NCI-H187 treated with DMSO at 0.1 percent for 48 hours (cell line): ENCODE data around the gene ACER3.
"Not testable (repeated sequence)": the region's sequence is repeated elsewhere in the genome, so short reads cannot be mapped to it uniquely, and the experiment has no call there.

Experiments used
- DNase-seq: peaks from one replicate; lab custom pipeline; 2025; lab: John Stamatoyannopoulos, UW

ACER3 gene

DNA sequence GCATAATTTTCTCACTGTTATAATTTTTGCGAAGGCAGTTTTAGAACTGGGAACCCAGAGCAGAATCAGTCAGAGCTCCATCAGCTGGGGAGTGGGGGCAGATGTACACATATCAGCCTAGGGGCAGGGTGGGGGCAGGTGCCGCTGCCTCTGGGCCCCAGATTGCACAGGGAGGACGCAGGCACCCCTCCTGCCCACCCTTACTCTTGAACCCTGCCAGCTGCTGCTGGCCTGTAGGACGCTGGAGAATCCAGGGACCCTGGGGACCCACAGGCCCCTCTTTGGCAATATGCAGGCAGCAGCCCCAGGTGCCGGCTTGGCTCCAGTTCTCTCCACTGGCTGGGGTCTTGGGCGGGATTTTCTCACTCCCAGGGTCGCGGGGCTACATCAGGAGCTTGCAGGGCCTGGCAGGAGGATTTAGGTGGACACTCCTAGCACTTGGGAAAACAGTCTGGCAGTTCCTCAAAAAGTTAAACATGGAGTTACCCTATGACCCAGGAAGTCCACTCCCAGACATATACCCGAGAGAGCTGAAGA, 197.3 kb downstream of the ACER3 start:
- DNase-seq, result no peak

DNA sequence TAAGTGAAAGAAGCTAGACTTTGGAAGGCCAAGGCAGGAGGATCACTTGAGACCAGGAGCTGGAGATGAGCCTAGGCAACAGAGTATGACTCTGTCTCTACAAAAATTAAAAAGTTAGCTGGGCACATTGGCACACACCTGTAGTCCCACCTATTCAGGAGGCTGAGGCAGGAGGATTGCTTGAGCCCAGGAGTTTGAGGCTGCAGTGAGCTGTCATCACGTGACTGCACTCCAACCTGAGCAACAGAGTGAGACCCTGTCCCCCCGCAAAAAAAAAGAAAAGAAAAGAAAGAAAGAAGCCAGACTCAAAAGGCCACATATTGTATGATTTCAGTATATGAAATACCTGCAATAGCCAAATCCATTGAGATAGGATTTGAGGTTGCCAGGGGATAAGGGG, 198.2 kb downstream of the ACER3 start:
- no peak for DNase-seq

DNA sequence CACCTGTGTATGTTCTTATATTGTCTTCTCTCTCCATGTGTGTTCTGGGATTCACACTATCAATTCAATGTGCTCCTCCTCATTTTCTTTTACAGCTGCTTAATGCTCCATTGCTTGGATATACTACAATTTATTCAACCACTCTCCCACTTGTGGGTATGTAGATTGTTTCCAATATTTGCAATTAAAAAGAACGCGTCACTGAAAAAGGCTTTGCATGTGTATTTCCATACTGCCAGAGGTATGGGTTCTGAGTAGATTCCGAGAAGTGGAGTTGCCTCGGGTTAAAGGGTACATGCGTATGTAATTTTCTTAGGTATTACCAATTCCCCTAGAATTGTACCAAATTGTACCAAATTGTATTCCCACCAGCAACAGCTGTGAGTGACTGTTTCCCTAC, 199.1 kb downstream of the ACER3 start:
- DNase-seq, result no peak

DNA sequence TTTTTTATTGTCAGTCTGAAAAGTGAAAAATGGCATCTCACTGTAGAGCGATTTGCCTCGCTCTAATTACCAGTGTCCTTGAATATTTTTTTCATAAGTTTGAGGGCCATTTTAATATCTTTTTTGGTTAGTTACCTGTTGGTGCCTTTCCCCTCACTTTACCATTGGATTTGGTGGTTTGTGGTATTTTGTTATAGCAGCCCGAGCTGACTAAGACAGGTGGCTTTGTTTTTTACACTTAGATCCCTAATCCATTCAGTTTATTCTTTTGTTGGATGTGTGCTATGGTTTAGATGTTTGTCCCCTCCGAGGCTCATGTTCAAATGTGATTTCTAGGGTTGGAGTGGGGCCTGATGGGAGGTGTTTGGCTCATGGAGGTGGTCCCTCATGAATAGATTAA, 199.5 kb downstream of the ACER3 start:
- no peak for DNase-seq

DNA sequence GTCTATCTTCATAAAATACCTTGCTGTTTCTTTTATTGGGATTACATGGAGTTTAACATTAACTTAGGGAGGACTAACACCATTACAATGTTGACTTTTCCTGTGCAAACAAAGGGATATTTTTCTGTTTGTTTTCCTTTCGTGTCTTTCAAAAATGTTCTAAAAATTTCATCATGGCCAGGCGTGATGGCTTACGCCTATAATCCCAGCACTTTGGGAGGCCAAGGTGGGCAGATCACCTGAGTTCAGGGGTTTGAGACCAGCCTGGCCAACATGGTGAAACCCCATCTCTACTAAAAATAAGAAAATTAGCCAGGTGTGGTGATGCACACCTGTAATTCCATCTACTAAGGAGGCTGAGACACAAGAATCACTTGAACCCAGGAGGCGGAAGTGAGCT, 200.5 kb downstream of the ACER3 start:
- DNase-seq, result not testable (repeated sequence)

DNA sequence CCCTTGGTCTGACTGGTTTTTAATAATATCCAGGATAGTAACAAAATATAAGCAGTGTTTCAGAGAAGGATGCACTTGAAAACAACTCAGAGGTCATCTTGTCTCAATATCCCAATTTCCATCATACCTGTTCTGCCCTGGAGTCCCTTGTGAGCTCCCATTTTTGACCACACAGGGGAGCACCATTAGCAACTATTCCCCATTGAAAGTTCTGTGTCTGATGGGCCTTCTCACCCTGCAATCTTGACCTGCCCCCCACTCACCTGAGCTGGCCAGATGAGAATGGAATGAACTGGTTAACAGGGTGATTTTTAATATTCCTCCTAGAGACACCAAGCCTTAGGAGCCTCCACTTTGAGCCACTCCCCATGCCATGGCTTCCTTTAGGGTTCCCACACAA, 202.2 kb downstream of the ACER3 start:
- no peak for DNase-seq

DNA sequence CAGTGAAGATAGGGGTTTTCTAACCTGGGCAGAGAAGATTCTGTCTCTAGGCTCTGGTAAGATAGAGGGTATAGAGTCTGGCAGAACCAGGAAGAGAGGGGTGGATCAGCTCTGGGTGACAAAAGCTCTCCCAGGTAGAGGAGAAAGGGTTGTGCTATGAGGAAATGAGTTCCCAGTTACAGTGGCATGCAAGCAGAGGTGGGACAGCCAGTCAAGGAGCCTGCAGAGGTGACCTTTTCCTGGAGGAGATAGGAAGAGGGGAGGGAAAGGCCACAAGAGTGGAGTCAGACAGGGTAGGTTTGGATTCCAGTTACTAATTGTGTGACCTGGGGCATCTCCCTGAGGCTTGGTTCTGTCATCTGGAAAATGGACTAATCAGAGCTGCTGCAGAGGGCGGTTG, 202.7 kb downstream of the ACER3 start:
- DNase-seq, result no peak

DNA sequence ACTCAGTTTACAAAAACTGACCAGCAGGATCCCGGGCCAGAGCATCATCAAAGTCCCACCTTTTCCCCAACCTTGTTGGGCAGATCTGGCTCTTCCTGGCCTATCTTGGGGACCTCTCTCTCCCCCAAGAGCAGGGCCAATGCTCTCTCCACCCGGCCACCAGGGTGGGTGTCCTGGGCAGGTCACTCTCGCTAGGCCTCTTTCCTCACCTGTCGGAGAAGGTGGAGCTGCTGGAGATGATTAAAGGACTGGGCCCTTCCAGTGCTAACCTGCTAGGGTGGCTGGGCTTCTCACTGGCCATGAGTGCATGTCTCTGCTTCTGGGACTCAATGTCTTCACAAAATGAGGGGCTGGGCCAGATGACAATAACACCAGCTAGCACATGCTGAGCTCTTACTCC, 203.1 kb downstream of the ACER3 start:
- DNase-seq, result no peak

DNA sequence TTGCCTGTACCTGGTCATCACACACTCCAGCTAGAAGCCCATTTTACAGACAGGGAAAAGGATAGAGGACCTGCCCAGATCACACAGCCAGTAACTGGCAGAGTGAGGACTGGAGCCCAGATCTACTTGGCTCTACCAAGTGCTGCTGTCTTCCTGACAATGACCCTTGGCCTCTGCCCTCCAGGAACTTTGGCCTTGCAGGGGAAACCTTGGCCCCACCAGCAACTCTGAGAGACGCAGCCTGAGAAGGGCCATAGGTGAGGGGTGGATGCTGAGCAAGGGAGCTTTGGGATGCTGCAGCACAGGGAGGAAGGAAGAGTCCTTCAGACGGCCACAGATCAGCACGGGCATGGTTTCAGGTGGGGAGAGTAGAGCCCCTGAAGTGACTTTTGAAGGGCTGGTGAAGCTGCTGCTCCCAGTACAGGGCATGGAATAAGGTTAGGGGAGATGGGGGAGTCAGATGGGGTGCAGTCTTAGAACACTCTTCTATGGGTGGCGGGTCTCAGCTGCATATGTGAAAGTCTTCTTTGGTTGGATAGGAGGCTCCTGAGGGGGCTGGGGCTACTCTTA, 204.0 kb downstream of the ACER3 start:
- DNase-seq, result no peak

DNA sequence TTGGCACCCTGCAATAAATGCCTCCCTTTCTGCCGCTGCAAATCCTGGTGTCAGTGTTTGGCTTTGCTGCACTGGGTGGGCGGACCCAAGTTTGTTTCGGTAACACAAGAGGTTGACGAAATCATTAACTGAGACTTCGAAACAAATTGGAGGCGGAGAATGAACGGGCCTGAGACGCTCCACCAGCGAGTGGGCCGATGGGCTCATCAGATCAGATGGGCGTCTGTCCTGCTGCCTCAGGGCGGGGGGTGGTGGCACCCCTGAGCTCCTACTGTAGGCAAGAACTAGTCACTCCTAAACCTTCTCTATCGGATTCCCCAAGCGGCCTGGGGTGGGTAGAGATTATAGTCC, 205.1 kb downstream of the ACER3 start:
- no peak for DNase-seq

DNA sequence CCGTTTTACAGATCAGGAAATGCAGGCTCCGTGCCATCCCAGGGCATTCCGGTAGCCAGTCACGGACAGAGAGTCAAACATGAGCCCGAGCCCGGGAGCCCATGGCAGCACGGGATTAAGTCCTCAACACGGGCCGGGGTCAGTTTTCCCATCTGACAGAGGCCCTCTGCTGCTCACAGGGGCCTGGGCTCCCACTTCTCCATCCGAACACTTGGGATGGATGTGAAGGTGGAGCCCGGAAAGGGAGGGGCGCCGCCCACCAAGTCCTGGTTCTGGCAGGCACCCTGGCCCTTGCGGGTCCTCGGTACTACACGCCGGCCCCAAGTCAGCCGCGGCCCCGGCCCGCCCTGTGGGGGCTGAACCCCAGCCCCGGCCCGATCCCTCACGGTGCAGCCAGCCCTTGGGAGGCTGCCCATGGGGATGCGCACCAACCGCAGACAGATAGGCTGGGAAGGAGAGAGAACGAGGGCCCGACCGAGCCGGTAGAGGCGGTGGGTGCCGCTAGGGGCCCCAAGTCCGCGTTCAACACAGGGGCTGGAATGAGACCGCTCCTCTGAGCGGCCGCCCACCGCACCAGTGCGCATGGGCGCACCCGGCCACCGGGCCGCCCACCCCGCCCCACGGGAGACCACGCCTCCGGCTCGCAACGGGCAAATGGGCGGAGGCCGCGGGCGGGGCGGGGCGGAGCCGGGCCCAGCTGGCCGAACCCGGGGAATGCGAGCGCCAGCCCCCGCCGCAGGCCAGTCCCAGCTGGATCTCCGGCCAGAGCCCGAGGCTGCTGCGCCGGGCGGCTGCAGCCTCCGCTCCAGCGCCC, 205.7 kb downstream of the ACER3 start, which contains the start of gene CAPN5:
TSS of gene CAPN5 (plus strand) at position 743 of the 814 bp plus-strand sequence. CDS start 17,916 bp downstream, outside the sequence.
- peak; percentile 24 for DNase-seq

DNA sequence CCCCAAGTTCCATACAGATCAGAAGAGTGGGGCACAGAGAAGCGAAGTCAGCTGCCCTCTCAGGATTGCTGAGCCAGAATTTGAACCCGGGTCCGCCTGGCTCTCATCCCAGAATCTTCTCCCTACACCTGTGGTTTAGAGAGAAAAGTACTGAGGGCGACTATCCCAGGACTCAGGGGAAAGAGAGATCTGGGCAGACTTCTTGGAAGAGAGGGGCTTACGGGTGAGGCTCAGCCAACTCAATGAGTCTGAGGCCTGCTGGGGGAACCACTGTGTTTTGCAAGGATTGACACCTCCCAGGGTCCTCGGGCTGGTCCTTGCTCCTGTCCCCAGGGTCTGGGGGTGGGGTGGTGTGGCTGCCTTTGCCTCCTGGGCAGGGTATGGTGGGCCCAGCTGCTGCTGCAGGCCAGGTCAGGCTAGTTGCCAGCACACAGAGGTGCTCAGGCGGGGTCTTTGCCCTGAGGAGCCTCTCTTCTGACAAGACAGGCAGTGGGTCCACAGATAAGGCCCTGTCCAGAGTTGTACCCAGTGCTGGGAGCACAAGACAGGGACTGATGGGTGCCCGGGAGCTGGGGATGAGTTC, 207.2 kb downstream of the ACER3 start:
- DNase-seq, result no peak

DNA sequence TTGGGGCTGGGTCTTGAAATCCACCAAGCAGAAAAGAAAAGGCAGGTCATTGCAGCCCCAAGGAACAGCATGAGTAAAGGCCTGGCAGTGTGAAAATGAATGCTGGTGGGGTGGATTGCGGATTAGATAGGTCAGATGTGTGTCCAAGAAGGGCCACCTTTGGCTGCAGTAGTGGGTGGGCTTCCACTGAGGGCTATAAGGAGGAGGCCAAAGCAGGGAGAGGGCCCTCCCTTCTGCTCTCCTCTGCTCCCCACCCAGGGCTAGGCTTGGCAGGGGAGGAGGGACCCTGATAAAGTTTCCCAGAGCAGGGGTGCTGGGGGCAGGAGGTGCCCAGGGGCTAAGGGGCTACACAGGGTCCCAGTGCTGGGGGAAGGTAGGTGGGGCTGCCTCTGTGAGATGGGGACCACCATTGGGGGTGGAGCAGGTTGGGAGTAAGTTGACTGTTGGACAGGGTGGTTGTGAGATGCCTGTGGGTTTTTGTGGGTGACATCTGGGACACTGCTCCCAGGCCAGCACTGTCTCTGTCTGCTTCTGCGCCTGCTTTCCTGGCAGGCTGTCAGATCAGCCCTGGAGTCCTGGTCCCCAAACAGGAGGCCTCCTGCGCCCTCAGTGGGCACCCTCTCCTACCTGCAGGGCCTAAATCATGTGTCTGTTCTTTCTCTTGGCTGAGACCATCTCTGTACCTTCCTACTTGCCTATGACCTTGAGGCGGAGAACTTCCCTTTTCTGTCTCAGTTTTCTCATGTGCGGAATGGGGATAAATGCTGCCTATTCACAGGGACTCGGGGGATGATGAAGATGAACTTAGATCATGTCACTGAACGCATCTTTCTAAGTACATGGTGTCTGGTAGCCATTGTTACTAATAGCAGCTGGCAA, 208.0 kb downstream of the ACER3 start:
- DNase-seq, result no peak

DNA sequence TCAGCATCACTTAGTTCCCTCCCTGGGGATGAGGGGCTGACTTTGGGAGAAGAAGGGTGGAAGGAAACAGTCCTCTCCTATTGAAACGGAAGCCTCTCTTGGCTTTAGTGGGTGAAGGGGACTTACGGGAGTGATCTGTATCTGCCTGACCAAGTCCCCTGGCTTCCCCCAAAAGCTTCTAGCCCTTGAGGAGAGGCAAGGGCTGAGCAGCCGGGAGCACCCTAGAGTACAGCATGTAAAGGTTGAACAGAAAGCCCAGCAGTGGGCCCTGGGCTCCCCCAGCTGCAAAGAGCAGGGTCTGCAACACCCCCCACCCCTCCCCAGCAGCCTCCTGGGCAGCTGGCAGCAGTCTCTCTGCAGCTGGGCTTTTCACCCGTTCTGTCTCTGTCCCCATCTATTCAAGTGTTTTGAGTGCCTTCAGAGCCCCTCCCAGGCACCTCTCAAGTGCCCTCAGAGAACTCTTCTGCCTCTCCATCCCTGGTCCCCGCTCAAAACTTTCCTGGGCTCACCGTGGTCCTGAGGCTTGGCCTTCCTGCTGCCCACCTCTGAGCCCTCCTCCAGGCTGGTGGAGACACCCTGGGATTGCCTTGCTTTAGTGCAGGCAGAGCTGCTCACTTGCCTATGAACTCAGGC, 208.7 kb downstream of the ACER3 start:
- DNase-seq, result peak; percentile 60

DNA sequence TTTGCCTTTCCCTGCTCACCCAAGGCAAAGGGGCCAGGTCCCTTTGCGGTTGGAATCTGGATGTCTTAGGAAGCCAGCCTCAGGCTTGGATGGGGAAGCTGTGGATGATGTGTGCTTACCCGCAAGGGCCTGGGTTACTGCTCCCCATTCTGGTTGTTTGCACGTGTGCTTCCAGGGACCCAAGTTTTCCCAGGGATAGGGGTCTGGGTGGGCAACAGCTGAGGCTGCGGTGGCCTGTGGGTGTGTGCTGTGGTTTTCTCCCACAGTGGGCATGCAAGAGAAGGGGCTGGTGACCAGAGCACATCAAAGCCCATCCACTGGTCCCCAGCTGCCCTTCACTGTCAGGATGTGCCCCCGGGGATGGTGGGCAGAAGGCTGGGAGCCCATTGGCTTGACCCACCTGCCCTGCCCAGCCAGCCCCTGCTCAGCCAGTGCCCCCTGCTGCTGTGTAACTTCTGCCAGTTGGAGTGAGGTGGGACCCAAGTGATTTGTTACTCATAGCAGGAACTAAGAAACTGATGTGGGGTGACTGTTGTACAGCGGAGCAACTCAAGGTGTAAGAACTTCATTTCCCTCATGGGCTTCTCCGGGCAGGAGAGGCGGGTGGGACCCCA, 209.4 kb downstream of the ACER3 start:
- DNase-seq, result no peak

DNA sequence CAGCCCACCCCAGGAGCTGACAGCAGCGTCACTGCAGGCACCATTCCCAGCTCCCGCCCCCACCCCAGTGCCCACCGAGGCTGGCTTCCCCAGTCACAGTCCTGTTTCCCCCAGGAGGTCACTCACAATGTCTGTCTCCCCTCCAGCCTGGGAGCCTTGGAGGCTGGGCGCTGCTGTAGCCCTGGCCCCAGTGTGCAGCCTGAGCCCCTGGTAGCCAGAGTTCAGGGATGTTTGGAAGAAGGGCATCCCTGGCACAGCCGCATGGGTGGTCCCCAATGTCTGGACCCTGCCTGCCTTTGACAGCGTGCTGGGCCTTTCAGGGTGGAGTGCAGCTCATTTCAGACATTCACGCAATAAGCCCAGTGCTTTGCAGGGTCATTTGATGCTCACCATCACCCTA, 210.4 kb downstream of the ACER3 start:
- DNase-seq, result no peak

DNA sequence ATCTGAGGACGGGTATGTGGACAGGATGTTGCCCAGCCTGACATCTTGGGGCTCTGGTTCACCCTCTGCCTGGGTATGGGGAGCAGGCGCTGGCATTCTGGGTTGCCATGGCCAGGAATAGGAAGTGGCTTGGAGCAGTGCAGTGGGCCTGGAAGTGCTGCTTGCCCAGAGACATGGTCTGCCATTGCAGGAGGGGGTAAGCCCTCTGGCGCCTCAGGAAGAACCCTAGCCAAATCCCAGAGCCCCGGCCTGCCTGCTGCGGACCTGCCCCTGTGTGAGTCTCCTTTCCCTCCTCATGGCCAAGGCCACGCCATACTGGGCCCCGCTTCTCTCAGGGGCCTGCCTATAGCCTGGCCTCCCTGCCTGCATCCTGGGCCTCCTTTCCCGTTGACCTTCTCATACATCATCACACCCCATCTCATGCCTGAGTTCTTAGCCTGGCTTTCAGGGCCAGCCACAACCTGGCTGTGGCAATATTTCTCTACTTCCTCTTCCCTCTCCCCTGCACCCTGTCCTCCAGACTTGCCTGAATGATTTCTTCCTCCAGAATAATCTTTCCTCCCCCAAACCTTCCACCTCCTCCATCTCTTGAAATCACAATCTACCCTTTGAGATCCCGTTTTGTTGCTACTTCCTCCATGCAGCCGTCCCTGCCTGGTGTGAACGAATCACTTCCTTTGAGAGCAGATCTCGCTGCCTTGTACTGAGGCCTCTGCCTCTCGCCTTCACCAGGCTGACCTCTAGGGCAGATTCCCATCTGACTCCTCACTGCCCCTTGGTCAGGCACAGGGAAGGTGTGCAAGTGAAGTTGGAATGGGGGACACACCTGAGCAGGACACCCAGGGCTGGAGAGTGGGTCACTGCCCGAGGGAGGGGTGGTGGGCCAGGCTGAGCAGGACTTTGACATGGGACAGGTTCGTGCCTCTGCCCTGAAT, 211.2 kb downstream of the ACER3 start:
- no peak for DNase-seq

DNA sequence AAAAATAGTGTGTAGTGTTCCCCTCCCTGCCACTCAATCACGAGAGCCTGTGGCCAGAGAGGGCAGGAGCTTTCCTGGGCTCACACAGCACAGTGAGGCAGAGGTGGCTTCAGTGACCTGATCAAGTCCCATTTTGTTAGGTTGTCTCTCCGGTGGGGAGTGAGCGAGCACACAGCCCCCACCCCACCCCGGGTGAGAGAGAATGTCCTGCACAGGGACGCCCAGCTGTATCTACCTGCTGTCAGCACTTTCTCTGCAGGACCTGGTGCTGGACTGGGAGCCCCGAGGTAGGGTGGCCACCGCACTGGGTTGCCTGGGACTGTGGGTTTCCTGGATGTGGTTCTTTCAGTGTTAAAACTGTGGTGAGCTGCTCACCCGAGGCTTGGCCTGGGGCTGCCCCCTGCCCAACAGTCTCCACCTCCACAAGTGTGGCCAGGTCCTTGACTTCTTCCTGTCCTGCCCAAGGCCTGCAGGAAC, 212.2 kb downstream of the ACER3 start:
- no peak for DNase-seq

DNA sequence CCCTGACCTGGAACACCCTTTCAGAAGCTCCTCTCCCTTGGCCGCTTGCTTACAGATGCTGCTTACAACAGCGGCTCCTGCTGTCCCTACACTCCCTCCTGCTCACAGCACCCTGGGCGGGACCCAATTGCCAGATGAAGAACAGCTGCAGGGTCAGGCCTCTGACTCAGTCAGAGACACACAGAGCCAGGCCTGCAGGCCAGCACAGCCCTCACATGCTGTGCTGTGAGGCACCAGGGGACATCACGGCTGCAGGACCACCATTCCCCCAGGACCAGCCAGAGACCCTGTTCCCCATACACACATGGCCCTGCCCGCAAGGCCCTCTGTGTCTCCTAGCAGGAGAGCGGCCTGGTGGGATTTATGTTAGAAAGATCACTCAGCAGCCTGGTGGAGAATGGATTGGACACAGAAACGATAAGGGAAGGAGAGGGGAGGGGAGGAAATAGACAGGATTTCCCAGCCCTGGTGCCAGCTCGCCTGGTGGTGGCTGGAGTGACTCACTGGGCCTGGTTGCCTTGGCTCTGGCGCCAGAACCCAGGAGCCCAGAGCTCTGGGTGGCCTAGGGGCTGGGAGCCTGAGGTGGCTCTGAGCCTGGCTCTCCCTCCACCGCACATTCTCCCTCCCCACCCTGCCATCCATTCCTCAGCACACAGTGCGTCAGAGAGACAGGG, 212.7 kb downstream of the ACER3 start:
- DNase-seq, result no peak
